HG02840 (cell line): ENCODE data around the gene PLA2G4A.

Experiments used
- ATAC-seq: cut with Tn5 transposase; IDR thresholded peaks from one replicate; pipeline ENCODE4 v1.9.1; 2021; ENCODE audit warnings: mild to moderate bottlenecking, moderate library complexity, moderate number of reproducible peaks; ENCODE audit not compliant: unreplicated experiment, low FRiP score

PLA2G4A gene

GRCh38 chr1:186828611-186829454, at the start of gene PLA2G4A:
PLA2G4A (plus strand) TSS chr1:186828949; CDS start chr1:186854355, 25,406 bp downstream.
- peak; percentile 69 for ATAC-seq

- no peak for ATAC-seq
Measured at GRCh38 chr1:186780076-186780475, 48.7 kb upstream of the PLA2G4A start.

- ATAC-seq, result no peak
Measured at GRCh38 chr1:186781730-186782129, 47.0 kb upstream of the PLA2G4A start.

GRCh38 chr1:186782791-186783190, 46.0 kb upstream of the PLA2G4A start:
- ATAC-seq, result no peak

DNA sequence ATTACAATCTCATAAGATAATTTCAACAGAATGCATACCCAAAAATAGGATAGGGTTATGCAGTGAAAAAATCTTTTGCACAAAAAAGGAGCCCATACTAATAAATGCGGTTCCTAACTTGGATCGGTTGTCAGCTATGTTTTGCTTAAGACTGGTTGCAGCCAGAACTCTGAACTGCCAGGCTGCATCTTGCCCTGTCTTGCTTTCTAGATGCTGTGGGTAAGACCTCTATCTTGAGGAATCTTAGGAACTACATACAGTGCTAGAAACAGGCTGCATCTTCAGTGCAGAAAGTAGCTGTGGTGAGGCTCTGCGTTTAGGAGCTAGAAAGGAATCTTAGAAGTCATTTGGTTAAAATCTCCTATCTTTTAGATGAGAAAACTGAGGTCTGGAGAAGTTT, 45.6 kb upstream of the PLA2G4A start:
- no peak for ATAC-seq

GRCh38 chr1:186785503-186785902, 43.2 kb upstream of the PLA2G4A start:
- no peak for ATAC-seq

DNA sequence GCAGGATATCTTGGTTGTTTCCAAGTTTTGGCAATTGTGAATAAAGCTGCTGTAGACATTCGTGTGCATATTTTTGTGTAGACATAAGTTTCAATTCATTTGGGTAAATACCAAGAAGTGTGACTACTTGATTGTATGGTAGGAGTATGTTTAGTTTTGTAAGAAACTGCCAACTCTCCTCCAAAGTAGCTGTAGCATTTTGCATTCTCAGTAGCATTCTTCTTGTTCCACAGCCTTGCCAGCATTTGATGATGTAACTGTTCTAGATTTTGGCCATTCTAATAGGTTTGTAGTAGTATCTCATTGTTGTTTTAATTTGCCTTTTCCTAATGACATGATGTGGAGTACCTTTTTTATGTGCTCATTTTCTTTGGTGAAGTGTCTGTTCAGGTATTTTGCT, 38.6 kb upstream of the PLA2G4A start:
- no peak for ATAC-seq

DNA sequence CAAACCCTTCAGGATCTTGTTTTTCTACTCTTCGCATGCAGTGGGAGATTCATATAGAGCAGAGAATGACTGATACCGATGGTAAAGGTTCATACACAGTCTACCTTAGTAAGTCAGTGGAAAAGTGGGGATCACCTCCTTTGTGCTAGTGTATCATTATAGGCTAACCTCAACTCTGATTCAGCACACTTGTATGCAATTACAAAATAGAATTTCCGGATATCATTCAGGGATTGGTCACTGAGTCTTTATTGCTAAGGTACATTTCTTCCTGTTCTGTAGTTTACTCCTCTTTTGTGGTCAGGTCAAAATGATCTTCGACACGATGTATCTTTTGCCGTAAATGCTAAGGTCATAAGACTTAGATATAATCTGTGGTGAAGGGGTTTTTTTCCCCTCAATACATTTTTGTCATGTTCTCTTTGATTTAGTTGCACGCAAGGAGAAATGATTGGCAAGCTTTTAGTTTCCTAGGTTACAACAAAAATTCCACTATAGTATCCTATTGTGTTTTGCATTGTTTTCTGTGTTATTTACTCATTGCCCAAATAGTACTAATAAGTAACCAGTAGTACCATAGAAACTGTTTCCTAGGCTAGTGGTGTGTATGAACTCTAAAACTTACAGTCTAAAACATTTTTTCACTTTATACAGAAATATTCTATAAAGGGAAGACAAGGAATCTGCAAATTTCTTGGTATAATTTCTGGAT, 35.7 kb upstream of the PLA2G4A start:
- ATAC-seq, result no peak

GRCh38 chr1:186793582-186793927, 35.2 kb upstream of the PLA2G4A start:
- ATAC-seq, result no peak

- no peak for ATAC-seq
Measured at GRCh38 chr1:186798960-186799688, 29.6 kb upstream of the PLA2G4A start.

DNA sequence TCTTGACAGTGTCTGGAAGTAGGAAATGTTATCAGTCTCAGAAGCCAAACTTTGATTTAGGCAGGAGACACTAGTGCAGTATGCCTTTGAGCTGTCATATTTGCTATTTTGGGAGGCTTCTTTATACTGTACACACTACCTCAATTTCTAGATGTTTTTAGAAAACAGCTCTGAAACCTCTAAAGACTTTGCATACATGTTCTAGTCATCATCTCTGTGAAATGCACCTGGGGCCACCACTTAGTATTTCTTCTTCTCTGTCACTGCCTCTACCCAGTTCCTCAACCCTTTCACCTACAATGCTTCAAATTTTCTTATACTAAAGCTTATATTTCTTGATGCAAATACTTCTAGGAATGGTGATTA, 29.1 kb upstream of the PLA2G4A start:
- ATAC-seq, result peak; percentile 83

DNA sequence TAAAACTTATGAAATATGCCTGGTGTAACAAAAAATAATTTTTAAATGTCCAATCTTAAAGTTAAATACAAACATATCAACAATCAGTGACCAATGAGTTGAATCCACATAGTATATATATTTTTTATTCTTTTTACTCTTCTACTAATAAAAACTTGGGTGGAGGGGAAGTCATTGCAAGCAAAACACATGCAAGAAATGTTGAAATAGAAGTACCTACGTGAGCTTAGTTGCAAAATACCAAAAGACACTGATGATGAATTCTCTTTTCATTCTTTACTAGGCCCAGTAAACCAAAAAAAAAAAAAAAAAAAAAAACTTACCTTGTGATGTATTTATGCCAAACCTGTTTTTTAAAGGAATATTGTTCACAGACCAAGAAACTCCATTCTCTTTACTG, 26.4 kb upstream of the PLA2G4A start:
- no peak for ATAC-seq

DNA sequence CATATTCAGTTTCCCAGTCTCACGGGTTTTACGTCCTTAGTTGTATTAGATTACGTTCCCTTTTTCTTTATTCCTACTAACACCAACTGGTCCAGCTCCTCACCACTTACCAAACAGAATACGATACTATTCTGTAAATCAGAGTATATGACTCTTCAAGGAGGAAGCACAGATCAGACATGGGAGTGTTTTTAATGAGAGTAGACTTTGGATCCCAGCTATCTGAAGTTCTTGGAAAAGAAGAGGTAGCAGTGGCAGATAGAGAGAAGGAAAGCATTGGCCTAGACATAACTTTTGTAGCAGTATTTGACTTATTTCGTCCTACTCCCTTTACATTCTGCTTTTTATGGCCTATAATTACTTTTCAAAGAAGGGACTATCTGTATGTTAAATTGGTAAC, 24.1 kb upstream of the PLA2G4A start:
- ATAC-seq, result no peak

GRCh38 chr1:186806477-186806876, 22.3 kb upstream of the PLA2G4A start:
- no peak for ATAC-seq

DNA sequence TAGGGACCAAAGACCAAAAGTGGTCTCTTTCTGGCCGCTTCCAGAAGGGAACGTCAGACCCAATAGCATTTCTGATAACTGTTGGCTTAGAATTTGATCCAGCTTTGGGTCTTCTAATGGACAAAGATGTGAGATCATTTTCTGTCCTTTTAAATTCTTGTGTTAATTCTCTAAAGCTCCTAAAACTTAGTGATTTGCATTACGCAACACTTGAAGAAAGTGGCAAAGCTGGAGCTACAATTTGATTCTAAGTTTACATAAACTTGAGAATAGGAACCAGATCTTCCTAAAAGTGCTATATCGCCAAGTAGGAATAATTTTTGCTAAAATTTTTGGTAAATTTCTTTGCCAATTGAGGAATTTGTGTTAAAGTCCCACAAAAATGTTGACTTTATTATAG, 21.6 kb upstream of the PLA2G4A start:
- no peak for ATAC-seq

DNA sequence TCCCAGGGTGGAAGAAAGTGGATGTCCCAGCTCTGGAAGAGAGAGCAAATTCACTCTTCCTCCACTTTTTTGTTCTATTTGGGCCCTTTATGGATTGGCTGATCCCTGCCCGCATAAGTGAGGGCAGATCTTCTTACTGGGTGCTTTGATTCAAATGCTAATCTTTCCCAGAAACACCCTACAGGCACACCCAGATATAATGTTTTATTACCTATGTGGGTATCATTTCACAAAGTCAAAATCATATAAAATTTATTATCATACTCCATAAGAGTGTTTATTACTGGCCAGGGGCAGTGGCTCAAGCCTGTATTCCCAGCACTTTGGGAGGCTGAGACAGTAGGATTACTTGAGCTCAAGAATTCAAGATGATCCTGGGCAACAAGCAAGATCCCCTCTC, 16.9 kb upstream of the PLA2G4A start:
- no peak for ATAC-seq

DNA sequence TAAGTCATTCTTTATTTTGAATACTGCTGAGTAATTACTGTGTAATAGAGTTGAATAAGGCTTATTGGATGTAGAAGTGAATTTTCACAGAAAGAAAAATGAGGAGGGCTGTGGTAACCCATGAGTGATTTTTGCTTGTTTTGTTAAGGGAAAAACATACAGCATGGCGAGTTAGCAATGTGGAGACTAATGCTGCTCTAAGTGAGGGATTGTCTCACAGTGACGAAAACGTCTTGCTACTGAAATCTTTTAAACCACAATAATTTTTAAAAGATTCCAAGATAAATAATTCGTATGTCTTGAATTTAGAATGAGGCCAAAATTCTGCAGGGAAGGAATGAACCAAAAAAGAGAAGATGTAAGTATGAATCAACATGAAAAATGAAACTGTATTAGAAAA, 16.2 kb upstream of the PLA2G4A start:
- no peak for ATAC-seq

GRCh38 chr1:186813420-186813819, 15.3 kb upstream of the PLA2G4A start:
- ATAC-seq, result no peak

DNA sequence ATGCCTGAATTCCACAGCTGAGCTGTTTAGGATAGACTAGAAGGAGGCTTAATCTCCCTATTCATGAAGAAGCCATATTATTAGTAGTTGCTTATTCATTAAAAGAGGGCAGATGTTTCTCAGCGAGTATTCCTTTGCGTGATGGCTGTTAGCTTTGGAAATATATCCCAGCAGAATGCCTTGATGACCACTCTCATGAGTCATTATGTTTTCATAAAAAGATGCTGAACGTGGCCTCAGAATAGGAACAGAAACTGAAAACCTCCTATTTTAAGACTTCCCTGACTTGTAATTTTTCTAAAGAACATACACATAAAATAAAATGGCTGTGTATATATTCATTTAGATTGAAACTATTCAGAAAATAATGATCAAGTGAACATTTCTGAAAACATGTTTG, 9.6 kb upstream of the PLA2G4A start:
- ATAC-seq, result no peak

GRCh38 chr1:186819563-186819962, 9.2 kb upstream of the PLA2G4A start:
- ATAC-seq, result peak; percentile 48
